HepG2 (cell line): ENCODE data around the gene NPSR1. TPM values are rescaled to one million over a fixed set of nuclear protein-coding genes. Genes with fewer than 3 reads are reported as not detected.

Experiments
- CENPT ChIP-seq: sonication (generic); formaldehyde crosslinking; IDR thresholded peaks from 2 replicates; pipeline ENCODE4 v1.8.0; 2022; ENCODE audit warnings: low read depth, mild to moderate bottlenecking, moderate library complexity, missing genetic modification reagents
- DMAP1 ChIP-seq: IDR thresholded peaks from 2 replicates; pipeline ENCODE4 v1.6.1; 2016
- GABPA ChIP-seq, 2 experiments: IDR thresholded peaks; 2 replicates each; pipeline ENCODE4 v1.6.1; 2011 to 2016; ENCODE audit warnings: low read depth in 2 of 2, low read length in 1 of 2, missing biosample characterization in 1 of 2, missing genetic modification characterization in 1 of 2
- HOXA3 ChIP-seq: sonication (generic); formaldehyde crosslinking; IDR thresholded peaks from 2 replicates; pipeline ENCODE4 v1.5.0; 2020; ENCODE audit warnings: missing genetic modification reagents
- MAZ ChIP-seq, 2 experiments: sonication (generic) in 1 of 2; formaldehyde crosslinking in 1 of 2; IDR thresholded peaks; 2 replicates each; pipeline versions ENCODE4 v1.5.0 to v1.6.1; 2012 to 2020; ENCODE audit warnings: low read depth in 2 of 2, mild to moderate bottlenecking in 2 of 2, borderline replicate concordance in 1 of 2, improper control_type of control experiment in 1 of 2, low read length in 1 of 2, missing genetic modification reagents in 1 of 2, moderate library complexity in 1 of 2
- MEIS1 ChIP-seq: sonication (generic); formaldehyde crosslinking; IDR thresholded peaks from 2 replicates; pipeline ENCODE4 v1.9.0; 2021; ENCODE audit warnings: mild to moderate bottlenecking, missing genetic modification reagents, moderate library complexity, borderline replicate concordance
- MTF2 ChIP-seq: sonication (generic); formaldehyde crosslinking; IDR thresholded peaks from 2 replicates; pipeline ENCODE4 v1.5.0; 2020; ENCODE audit warnings: missing genetic modification reagents, borderline replicate concordance
- RAD21 ChIP-seq: fragments of 450-650 bp; formaldehyde crosslinking; IDR thresholded peaks from 2 replicates; pipeline ENCODE4 v1.5.0; 2020; ENCODE audit warnings: mild to moderate bottlenecking
- STAG1 ChIP-seq: sonication (generic); formaldehyde crosslinking; IDR thresholded peaks from 2 replicates; pipeline ENCODE4 v1.4.0; 2020; ENCODE audit warnings: missing genetic modification reagents
- ZFP36L1 ChIP-seq: sonication (generic); formaldehyde crosslinking; IDR thresholded peaks from 2 replicates; pipeline ENCODE4 v1.8.0; 2022; ENCODE audit warnings: mild to moderate bottlenecking, missing genetic modification reagents, moderate library complexity
- ZNF317 ChIP-seq: sonication (generic); formaldehyde crosslinking; IDR thresholded peaks from 2 replicates; pipeline ENCODE4 v1.5.0; 2020; ENCODE audit warnings: mild to moderate bottlenecking, missing genetic modification reagents
- ZNF430 ChIP-seq: sonication (generic); formaldehyde crosslinking; IDR thresholded peaks from 2 replicates; pipeline ENCODE4 v1.9.0; 2021; ENCODE audit warnings: mild to moderate bottlenecking, missing genetic modification reagents
- ZNF614 ChIP-seq: IDR thresholded peaks from 2 replicates; pipeline ENCODE4 v1.6.1; 2018; ENCODE audit warnings: missing biosample characterization, missing genetic modification reagents, inconsistent platforms, borderline replicate concordance
- polyA plus RNA-seq, 8 experiments: library from polyadenylated mRNA; depleted of rRNA in 3 of 8; stranded (reverse) in 7 of 8; unstranded in 1 of 8; fragments of >200 nt; fragmentation: Illumina TruSeq in 4 of 8; extraction: Trizol in 4 of 8; gene quantifications; 2 replicates each; pipeline versions ENCODE4 v1.2.1 to v1.2.3, GENCODE V29; 2011 to 2016; ENCODE audit warnings: low read depth in 4 of 8, missing spikeins in 1 of 8, mixed read lengths in 1 of 8; ENCODE audit not compliant: insufficient read depth in 1 of 8
- total RNA-seq, 5 experiments: library from RNA; depleted of rRNA; stranded (reverse); fragments of >200 nt; fragmentation: Illumina TruSeq; extraction: Trizol; gene quantifications; 2 replicates each; pipeline ENCODE4 v1.2.3, GENCODE V29; 2016; ENCODE audit warnings: low read depth in 1 of 5
- TF ChIP-seq, protein P1 (sequence below): IDR thresholded peaks from 2 replicates; pipeline ENCODE4 v1.6.1; 2016; ENCODE audit warnings: low read depth
- TF ChIP-seq, protein P2 (sequence below): sonication (generic); formaldehyde crosslinking; IDR thresholded peaks from 2 replicates; pipeline ENCODE4 v1.5.1; 2020; ENCODE audit warnings: mild to moderate bottlenecking, missing genetic modification reagents, borderline replicate concordance
- TF ChIP-seq, protein P3 (sequence below): sonication (generic); formaldehyde crosslinking; IDR thresholded peaks from 2 replicates; pipeline ENCODE4 v1.4.0; 2020; ENCODE audit warnings: missing genetic modification reagents

NPSR1 gene
- total and polyA plus RNA-seq, 2 of the 13 experiments (the other 11 are each of a cell fraction or from before 2014, with no cell fraction given): not detected

DNA sequence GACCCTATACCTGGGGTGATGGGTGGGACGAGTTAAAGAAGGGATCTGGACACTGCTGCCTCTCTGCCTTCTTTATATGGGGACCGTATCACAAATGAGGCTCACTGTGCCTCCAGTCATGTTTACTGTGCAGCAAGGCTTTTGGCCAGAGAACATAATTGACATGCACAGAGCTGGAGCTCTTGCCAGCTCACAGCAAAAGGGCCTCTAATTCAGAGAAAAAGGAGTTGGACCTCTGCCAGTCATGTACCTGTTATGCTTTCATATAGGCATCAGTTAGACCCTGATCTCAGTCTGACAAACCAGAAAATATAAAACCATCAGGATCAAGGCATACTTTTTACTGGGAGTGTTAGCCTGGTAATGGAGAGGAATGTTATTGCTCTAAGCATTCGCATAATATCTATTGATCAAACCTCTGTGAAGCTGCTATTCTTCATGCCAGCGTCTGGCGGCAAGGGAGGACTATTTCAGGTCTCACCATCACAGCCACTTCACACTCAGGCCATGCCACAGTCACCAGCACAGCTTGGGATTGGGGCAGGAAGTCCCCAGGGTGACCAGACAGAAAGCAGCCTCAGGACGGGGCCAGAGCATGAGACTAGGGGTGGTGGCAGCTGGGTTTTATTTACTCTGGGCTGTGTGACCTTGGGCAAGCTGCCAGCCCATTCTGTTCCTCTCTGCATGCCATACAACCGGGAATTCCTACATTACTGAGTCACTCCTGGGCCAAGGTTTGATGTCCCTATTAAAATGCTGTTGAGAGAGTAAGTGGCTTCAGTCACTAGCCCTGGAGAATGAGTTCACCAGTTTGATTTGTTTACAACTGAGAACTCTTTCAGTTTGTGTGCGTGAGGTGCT lies 90.1 kb downstream of the NPSR1 start (continued):
- TF ChIP-seq, protein P1, sequence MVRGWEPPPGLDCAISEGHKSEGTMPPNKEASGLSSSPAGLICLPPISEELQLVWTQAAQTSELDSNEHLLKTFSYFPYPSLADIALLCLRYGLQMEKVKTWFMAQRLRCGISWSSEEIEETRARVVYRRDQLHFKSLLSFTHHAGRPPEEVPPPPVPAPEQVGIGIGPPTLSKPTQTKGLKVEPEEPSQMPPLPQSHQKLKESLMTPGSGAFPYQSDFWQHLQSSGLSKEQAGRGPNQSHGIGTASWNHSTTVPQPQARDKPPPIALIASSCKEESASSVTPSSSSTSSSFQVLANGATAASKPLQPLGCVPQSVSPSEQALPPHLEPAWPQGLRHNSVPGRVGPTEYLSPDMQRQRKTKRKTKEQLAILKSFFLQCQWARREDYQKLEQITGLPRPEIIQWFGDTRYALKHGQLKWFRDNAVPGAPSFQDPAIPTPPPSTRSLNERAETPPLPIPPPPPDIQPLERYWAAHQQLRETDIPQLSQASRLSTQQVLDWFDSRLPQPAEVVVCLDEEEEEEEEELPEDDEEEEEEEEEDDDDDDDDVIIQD (CRISPR knock-in tag): peak; percentile 77; the same call in 1 of the 2 replicates
- TF ChIP-seq, protein P2, sequence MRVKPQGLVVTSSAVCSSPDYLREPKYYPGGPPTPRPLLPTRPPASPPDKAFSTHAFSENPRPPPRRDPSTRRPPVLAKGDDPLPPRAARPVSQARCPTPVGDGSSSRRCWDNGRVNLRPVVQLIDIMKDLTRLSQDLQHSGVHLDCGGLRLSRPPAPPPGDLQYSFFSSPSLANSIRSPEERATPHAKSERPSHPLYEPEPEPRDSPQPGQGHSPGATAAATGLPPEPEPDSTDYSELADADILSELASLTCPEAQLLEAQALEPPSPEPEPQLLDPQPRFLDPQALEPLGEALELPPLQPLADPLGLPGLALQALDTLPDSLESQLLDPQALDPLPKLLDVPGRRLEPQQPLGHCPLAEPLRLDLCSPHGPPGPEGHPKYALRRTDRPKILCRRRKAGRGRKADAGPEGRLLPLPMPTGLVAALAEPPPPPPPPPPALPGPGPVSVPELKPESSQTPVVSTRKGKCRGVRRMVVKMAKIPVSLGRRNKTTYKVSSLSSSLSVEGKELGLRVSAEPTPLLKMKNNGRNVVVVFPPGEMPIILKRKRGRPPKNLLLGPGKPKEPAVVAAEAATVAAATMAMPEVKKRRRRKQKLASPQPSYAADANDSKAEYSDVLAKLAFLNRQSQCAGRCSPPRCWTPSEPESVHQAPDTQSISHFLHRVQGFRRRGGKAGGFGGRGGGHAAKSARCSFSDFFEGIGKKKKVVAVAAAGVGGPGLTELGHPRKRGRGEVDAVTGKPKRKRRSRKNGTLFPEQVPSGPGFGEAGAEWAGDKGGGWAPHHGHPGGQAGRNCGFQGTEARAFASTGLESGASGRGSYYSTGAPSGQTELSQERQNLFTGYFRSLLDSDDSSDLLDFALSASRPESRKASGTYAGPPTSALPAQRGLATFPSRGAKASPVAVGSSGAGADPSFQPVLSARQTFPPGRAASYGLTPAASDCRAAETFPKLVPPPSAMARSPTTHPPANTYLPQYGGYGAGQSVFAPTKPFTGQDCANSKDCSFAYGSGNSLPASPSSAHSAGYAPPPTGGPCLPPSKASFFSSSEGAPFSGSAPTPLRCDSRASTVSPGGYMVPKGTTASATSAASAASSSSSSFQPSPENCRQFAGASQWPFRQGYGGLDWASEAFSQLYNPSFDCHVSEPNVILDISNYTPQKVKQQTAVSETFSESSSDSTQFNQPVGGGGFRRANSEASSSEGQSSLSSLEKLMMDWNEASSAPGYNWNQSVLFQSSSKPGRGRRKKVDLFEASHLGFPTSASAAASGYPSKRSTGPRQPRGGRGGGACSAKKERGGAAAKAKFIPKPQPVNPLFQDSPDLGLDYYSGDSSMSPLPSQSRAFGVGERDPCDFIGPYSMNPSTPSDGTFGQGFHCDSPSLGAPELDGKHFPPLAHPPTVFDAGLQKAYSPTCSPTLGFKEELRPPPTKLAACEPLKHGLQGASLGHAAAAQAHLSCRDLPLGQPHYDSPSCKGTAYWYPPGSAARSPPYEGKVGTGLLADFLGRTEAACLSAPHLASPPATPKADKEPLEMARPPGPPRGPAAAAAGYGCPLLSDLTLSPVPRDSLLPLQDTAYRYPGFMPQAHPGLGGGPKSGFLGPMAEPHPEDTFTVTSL (CRISPR knock-in tag): peak; percentile 85; the same call in 1 of the 2 replicates
- no peak for TF ChIP-seq CENPT
- 0 out of 2 replicates have a peak, but pooled peaks have one; percentile 5 for TF ChIP-seq STAG1 (CRISPR knock-in tag)
- TF ChIP-seq GABPA (IDR thresholded peaks at IDR 0.05; ENCODE audit: low read depth, low read length): no peak
- TF ChIP-seq GABPA (CRISPR knock-in tag; IDR thresholded peaks at IDR 0.05; ENCODE audit: low read depth): peak; percentile 65; the same call in 1 of the 2 replicates
- peak; percentile 23; the same call in 1 of the 2 replicates for TF ChIP-seq RAD21
- TF ChIP-seq, protein P3, sequence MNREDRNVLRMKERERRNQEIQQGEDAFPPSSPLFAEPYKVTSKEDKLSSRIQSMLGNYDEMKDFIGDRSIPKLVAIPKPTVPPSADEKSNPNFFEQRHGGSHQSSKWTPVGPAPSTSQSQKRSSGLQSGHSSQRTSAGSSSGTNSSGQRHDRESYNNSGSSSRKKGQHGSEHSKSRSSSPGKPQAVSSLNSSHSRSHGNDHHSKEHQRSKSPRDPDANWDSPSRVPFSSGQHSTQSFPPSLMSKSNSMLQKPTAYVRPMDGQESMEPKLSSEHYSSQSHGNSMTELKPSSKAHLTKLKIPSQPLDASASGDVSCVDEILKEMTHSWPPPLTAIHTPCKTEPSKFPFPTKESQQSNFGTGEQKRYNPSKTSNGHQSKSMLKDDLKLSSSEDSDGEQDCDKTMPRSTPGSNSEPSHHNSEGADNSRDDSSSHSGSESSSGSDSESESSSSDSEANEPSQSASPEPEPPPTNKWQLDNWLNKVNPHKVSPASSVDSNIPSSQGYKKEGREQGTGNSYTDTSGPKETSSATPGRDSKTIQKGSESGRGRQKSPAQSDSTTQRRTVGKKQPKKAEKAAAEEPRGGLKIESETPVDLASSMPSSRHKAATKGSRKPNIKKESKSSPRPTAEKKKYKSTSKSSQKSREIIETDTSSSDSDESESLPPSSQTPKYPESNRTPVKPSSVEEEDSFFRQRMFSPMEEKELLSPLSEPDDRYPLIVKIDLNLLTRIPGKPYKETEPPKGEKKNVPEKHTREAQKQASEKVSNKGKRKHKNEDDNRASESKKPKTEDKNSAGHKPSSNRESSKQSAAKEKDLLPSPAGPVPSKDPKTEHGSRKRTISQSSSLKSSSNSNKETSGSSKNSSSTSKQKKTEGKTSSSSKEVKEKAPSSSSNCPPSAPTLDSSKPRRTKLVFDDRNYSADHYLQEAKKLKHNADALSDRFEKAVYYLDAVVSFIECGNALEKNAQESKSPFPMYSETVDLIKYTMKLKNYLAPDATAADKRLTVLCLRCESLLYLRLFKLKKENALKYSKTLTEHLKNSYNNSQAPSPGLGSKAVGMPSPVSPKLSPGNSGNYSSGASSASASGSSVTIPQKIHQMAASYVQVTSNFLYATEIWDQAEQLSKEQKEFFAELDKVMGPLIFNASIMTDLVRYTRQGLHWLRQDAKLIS (CRISPR knock-in tag): no peak
- peak; percentile 18; the same call in 1 of the 2 replicates for TF ChIP-seq ZFP36L1
- TF ChIP-seq MAZ (IDR thresholded peaks at IDR 0.05; ENCODE audit: borderline replicate concordance, low read depth, low read length): peak; percentile 53; the same call in 1 of the 2 replicates
- peak; percentile 20; the same call in 1 of the 2 replicates for TF ChIP-seq MAZ (CRISPR knock-in tag; IDR thresholded peaks at IDR 0.05; ENCODE audit: low read depth)
- peak; percentile 84 for TF ChIP-seq HOXA3 (CRISPR knock-in tag)
- peak; percentile 89; the same call in 1 of the 2 replicates for TF ChIP-seq MEIS1
- peak; percentile 87 for TF ChIP-seq ZNF317 (CRISPR knock-in tag)
- TF ChIP-seq ZNF614 (CRISPR knock-in tag): peak; percentile 69
- no peak for TF ChIP-seq MTF2 (CRISPR knock-in tag)
- TF ChIP-seq ZNF430 (CRISPR knock-in tag): peak; percentile 94
- TF ChIP-seq DMAP1 (CRISPR knock-in tag): 0 out of 2 replicates have a peak, but pooled peaks have one; percentile 29
